ENCODE measurements around the gene FAM174B. TPM values are rescaled to one million over a fixed set of nuclear protein-coding genes. Genes with fewer than 3 reads are reported as not detected.

The FAM174B gene
- total and polyA plus RNA-seq, 8 donors, result 26.0 to 122 (median 64.7) TPM

GRCh38 chr15:92663250-92663951 is 7.8 kb upstream of the FAM174B start:
- ATAC-seq (no peak), DNase-seq (no peak), FAIRE-seq (no peak)
- Histone ChIP-seq H3K4me3 (no peak overlapping the region), H3K27ac (no peak overlapping the region), H3K9me3 (no peaks in the 10 kb centered on the region), H3K36me3 (no peaks in the 10 kb centered on the region), H3K4me1 (peaks cover 15 to 29% (median 18%) of the 10 kb centered on the region in 3 donors), H3K27me3 (no peaks in the 10 kb centered on the region)
- intact Hi-C loops (cut with DNase I), result no loop called here
- TF ChIP-seq, protein P1, sequence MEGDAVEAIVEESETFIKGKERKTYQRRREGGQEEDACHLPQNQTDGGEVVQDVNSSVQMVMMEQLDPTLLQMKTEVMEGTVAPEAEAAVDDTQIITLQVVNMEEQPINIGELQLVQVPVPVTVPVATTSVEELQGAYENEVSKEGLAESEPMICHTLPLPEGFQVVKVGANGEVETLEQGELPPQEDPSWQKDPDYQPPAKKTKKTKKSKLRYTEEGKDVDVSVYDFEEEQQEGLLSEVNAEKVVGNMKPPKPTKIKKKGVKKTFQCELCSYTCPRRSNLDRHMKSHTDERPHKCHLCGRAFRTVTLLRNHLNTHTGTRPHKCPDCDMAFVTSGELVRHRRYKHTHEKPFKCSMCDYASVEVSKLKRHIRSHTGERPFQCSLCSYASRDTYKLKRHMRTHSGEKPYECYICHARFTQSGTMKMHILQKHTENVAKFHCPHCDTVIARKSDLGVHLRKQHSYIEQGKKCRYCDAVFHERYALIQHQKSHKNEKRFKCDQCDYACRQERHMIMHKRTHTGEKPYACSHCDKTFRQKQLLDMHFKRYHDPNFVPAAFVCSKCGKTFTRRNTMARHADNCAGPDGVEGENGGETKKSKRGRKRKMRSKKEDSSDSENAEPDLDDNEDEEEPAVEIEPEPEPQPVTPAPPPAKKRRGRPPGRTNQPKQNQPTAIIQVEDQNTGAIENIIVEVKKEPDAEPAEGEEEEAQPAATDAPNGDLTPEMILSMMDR (IDR thresholded peaks at IDR 0.05), result no peak
- 87 to 88% methylated on average over 13 of the region's 13 CpGs for WGBS, 2 donors

DNA sequence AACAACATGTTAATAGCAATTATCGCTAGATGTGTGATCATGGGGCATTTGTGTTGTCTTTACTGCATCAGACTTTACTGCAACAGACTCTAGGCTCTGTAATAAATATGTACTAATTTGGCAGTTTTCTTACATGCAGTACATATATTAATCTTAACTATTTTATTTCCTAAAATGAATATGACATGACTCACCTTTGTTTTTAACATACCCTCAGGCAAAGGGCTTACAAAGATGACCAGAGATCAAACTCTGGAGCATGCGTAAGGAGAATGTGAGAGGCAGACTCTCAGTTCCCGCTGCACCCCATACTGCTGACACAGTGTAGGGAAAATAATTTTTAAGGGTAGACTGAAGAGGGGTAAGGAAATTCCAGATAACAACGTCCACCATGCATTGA is 7.2 kb upstream of the FAM174B start:
- peaks cover 15 to 29% (median 18%) of the 10 kb centered on the region in 3 donors for H3K4me1 ChIP-seq
- no peak overlapping the region for H3K27ac ChIP-seq
- DNase-seq (no peak), FAIRE-seq (no peak), ATAC-seq (no peak)
- H3K9me3 ChIP-seq, result no peaks in the 10 kb centered on the region
- TF ChIP-seq, protein P1 (IDR thresholded peaks at IDR 0.05), result no peak
- WGBS, 2 donors, result 93 to 96% methylated on average over 4 of the region's 4 CpGs
- H3K27me3 ChIP-seq, result no peaks in the 10 kb centered on the region
- intact Hi-C loops (cut with DNase I), result no loop called here
- H3K4me3 ChIP-seq, result no peak overlapping the region
- no peaks in the 10 kb centered on the region for H3K36me3 ChIP-seq

DNA sequence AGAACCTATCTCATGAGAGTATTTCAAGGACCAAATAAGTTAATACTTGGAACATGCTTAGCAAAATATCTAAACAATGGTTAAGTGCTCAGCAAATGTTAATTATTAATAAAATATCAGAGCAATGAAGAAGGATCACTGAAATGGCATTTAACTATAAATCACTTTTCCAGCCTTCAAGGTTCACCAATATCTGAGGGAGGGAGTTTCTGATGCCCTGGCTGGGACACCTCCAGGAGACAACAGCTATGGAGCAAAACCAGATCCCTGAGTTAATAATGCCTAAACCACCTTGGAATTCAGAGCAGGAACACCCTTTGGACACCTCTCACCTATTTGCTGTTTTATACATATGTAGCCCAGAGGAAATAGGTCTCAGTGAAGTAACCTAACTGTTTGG is 6.4 kb upstream of the FAM174B start:
- intact Hi-C loops (cut with DNase I), result no loop called here
- Histone ChIP-seq H3K9me3 (no peaks in the 10 kb centered on the region), H3K27ac (no peak overlapping the region), H3K4me3 (no peak overlapping the region), H3K27me3 (no peaks in the 10 kb centered on the region), H3K4me1 (peaks cover 9 to 24% (median 16%) of the 10 kb centered on the region in 3 donors), H3K36me3 (no peaks in the 10 kb centered on the region)
- FAIRE-seq (no peak), DNase-seq (no peak), ATAC-seq (no peak)
- TF ChIP-seq, protein P1 (IDR thresholded peaks at IDR 0.05), result no peak

GRCh38 chr15:92661069-92661468 is 5.5 kb upstream of the FAM174B start:
- intact Hi-C loops (cut with DNase I), result no loop called here
- H3K9me3 ChIP-seq, result no peaks in the 10 kb centered on the region
- peaks cover 0 to 18% (median 16%) of the 10 kb centered on the region in 3 donors for H3K4me1 ChIP-seq
- H3K4me3 ChIP-seq, result no peak overlapping the region
- no peaks in the 10 kb centered on the region for H3K36me3 ChIP-seq
- H3K27me3 ChIP-seq, result no peaks in the 10 kb centered on the region
- FAIRE-seq (no peak), DNase-seq (no peak), ATAC-seq (no peak)
- H3K27ac ChIP-seq, result no peak overlapping the region
- 93 to 94% methylated on average over 11 of the region's 11 CpGs for WGBS, 2 donors
- TF ChIP-seq, protein P1 (IDR thresholded peaks at IDR 0.05), result no peak

GRCh38 chr15:92657486-92657885 is 1.9 kb upstream of the FAM174B start:
- no peak for ATAC-seq
- Histone ChIP-seq H3K27me3 (no peaks in the 10 kb centered on the region), H3K4me1 (peaks cover 0 to 11% (median 5%) of the 10 kb centered on the region in 3 donors), H3K36me3 (no peaks in the 10 kb centered on the region), H3K9me3 (no peaks in the 10 kb centered on the region), H3K4me3 (no peak overlapping the region), H3K27ac (no peak overlapping the region)
- TF ChIP-seq, protein P1 (IDR thresholded peaks at IDR 0.05), result no peak
- intact Hi-C loops (cut with DNase I), result no loop called here
- no peak for DNase-seq
- no peak for FAIRE-seq
- WGBS, 2 donors, result 76 to 78% methylated on average over 5 of the region's 5 CpGs
